ENCODE results near the gene DAP. TPM values are rescaled to one million over a fixed set of nuclear protein-coding genes. Genes with fewer than 3 reads are reported as not detected.

DAP gene
- total and polyA plus RNA-seq, 4 donors, result 49.9 to 131 (median 70.3) TPM

DNA sequence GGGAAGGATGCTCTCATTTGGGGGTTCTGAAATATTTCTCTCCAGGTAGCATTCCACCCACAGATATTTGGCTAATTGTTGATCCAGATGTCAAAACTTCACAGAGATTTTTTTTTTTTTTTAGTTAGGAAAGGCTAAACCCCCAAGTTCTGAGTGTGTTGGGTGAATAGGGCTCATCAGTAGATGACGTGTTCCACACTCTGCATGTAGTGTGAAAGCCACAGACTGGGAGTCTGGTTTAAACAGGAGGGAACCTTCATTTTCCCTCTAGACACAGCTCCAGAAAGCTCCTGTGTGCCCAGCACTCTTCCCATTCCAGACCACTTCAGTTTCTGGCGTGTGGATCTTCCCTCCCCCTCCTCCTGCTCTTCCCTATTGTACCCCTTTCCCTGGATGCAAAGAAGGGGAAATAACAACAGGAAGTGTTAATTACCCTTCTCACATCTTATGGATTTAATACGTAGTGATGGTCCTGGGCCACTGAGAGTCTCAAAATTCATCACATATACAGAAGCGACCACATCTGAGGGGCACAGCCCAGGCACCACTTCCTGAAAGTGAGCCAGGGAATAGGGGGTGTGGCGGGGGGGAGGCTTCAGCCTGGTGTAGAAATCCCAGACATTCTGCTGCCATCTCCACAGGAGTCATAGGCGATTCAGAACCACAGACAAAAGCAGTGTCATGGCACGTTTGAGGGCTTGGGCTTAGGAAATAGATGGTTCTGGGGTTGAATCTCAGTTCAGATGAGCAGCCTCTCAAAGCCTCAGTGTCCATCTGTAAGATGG, 65.1 kb downstream of the DAP start:
- DNase-seq (no peak), ATAC-seq (ENCODE audit: insufficient read depth, low FRiP score) (no peak)
- H3K4me3 ChIP-seq, result no peak overlapping the region
- H3K4me1 ChIP-seq (ENCODE audit: control insufficient read depth in 5 of 5, insufficient read depth in 5 of 5, low read length in 5 of 5), result peaks cover 0 to 4% (median 0%) of the 10 kb centered on the region in 5 donors
- no peak overlapping the region for H3K9ac ChIP-seq (ENCODE audit: insufficient read depth in 1 of 2, low read length in 2 of 2)
- no peak overlapping the region for H3K27ac ChIP-seq (ENCODE audit: low read depth in 1 of 2, low read length in 1 of 2)
- TF ChIP-seq, protein P1, sequence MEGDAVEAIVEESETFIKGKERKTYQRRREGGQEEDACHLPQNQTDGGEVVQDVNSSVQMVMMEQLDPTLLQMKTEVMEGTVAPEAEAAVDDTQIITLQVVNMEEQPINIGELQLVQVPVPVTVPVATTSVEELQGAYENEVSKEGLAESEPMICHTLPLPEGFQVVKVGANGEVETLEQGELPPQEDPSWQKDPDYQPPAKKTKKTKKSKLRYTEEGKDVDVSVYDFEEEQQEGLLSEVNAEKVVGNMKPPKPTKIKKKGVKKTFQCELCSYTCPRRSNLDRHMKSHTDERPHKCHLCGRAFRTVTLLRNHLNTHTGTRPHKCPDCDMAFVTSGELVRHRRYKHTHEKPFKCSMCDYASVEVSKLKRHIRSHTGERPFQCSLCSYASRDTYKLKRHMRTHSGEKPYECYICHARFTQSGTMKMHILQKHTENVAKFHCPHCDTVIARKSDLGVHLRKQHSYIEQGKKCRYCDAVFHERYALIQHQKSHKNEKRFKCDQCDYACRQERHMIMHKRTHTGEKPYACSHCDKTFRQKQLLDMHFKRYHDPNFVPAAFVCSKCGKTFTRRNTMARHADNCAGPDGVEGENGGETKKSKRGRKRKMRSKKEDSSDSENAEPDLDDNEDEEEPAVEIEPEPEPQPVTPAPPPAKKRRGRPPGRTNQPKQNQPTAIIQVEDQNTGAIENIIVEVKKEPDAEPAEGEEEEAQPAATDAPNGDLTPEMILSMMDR (IDR thresholded peaks at IDR 0.05; ENCODE audit: control extremely low read depth, extremely low read depth), result no peak
- H3K9me3 ChIP-seq (ENCODE audit: control insufficient read depth in 4 of 4, insufficient read depth in 3 of 4, low read length in 3 of 4), result no peaks in the 10 kb centered on the region
- WGBS, 2 donors, result 59 to 74% methylated on average over 7 of the region's 7 CpGs
- peaks cover 0 to 4% (median under 1%) of the 10 kb centered on the region in 4 donors for H3K36me3 ChIP-seq (ENCODE audit: control insufficient read depth in 4 of 4, insufficient read depth in 4 of 4, low read length in 4 of 4)
- H3K27me3 ChIP-seq (ENCODE audit: control insufficient read depth in 3 of 3, insufficient read depth in 3 of 3, low read length in 2 of 3), result no peaks in the 10 kb centered on the region

DNA sequence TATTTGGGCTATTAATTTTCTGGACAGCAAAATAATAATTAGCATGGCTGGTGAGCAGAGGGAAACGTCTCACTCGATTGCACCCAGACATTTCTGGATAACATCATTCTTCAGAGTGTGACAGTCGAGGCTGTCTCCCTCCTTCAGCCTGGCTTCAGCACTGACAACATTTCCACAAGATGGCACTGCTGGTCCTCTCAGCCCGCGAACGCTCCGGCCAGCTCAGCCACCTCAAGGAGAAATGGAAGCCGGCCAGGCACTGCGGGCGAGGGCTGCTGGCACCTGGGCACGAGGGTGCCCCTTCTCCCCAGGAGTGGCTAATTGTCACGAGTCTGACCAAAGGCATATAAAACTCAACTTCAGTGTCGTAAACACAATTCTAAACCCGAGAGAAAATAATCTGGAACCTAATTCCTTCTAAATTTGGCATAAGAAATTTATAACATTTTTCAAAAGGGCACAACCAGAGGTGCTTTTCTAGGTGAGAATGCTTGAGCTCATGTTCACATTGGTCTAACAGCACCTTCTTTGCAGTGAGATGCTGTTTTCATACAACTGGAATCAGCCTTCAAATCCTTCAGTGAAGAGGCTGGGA, 65.9 kb downstream of the DAP start:
- Histone ChIP-seq H3K4me3 (no peak overlapping the region), H3K4me1 (ENCODE audit: control insufficient read depth in 5 of 5, insufficient read depth in 5 of 5, low read length in 5 of 5) (peaks cover 0 to 4% (median 0%) of the 10 kb centered on the region in 5 donors), H3K36me3 (ENCODE audit: control insufficient read depth in 4 of 4, insufficient read depth in 4 of 4, low read length in 4 of 4) (peaks cover 0 to 3% (median under 1%) of the 10 kb centered on the region in 4 donors), H3K9ac (ENCODE audit: insufficient read depth in 1 of 2, low read length in 2 of 2) (no peak overlapping the region), H3K27me3 (ENCODE audit: control insufficient read depth in 3 of 3, insufficient read depth in 3 of 3, low read length in 2 of 3) (no peaks in the 10 kb centered on the region), H3K27ac (ENCODE audit: low read depth in 1 of 2, low read length in 1 of 2) (no peak overlapping the region), H3K9me3 (ENCODE audit: control insufficient read depth in 4 of 4, insufficient read depth in 3 of 4, low read length in 3 of 4) (no peaks in the 10 kb centered on the region)
- TF ChIP-seq, protein P1 (IDR thresholded peaks at IDR 0.05; ENCODE audit: control extremely low read depth, extremely low read depth), result peak; percentile 73
- 17 to 30% methylated on average over 14 of the region's 14 CpGs for whole genome bisulfite sequencing, 2 donors
- DNase-seq, result peak; percentile 48 to 65 (median 51)
- peak; percentile 78 for ATAC-seq (ENCODE audit: insufficient read depth, low FRiP score)

DNA sequence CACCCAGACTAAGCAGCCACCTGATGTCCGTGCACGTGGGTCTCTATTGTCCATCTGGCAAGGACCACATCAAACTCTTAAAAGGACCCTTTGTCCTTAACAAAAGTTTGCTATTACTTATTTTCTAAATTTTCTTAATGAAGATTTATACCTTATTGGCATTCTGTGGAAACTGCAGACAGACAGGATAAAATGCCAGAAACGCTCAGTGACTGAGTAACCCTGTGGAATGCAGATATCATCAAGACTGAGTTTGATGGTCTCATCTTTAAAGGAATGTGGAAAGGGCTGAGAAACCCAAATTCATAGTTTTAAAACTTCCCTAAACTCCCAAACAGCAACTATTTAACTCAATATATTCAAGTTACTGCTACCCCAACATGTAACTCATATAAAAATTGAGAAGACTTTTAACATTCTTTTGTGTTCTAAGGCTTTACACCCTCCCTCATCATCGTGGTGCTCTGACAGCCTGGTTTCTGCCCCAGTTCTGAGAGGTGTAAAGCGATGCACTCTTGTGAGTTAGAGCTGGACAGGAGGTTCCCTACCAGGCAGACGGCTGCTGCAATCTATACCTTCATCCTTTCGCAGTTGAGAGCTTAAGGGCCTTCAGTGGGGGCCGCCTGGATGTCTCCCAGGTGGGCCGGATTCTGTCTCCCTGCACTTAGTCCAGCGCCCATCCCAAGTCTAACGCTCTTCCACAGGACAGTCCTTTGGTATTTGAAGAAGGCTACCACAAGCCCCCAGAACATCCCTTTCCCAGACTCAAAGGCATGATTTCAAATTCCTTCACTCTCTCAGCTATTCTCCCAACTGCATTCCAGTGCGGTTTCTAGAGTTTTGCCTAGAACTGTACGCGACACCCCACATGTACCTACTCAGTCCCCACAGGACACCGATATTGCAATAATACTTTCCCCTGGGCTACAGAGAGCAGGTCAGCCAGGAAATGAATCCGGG, 68.9 kb downstream of the DAP start:
- Histone ChIP-seq H3K27me3 (ENCODE audit: control insufficient read depth in 3 of 3, insufficient read depth in 3 of 3, low read length in 2 of 3) (no peaks in the 10 kb centered on the region), H3K4me1 (ENCODE audit: control insufficient read depth in 5 of 5, insufficient read depth in 5 of 5, low read length in 5 of 5) (peaks cover 0 to 4% (median 0%) of the 10 kb centered on the region in 5 donors), H3K9ac (ENCODE audit: insufficient read depth in 1 of 2, low read length in 2 of 2) (no peak overlapping the region), H3K36me3 (ENCODE audit: control insufficient read depth in 4 of 4, insufficient read depth in 4 of 4, low read length in 4 of 4) (peaks cover 0 to 9% (median 3%) of the 10 kb centered on the region in 4 donors), H3K9me3 (ENCODE audit: control insufficient read depth in 4 of 4, insufficient read depth in 3 of 4, low read length in 3 of 4) (no peaks in the 10 kb centered on the region), H3K4me3 (no peak overlapping the region), H3K27ac (ENCODE audit: low read depth in 1 of 2, low read length in 1 of 2) (no peak overlapping the region)
- WGBS, 2 donors, result 89 to 95% methylated on average over 16 of the region's 16 CpGs
- TF ChIP-seq, protein P1 (IDR thresholded peaks at IDR 0.05; ENCODE audit: control extremely low read depth, extremely low read depth), result no peak
- DNase-seq (no peak), ATAC-seq (ENCODE audit: insufficient read depth, low FRiP score) (no peak)
